Stimulated activated CD4-positive, alpha-beta T cell treated with anti-CD3 and anti-CD28 coated beads, TNF-alpha, amount 100 ng/mL, for 1 hour (primary cell): ENCODE results near the gene AGPAT2.

ENCODE experiments used
- DNase-seq, 3 donors: peaks; one replicate each; pipeline ENCODE4 v3.0.0-alpha.2; 2020; ENCODE audit warnings: low read depth in 3 of 3, low spot score in 1 of 3

Gene AGPAT2

DNA sequence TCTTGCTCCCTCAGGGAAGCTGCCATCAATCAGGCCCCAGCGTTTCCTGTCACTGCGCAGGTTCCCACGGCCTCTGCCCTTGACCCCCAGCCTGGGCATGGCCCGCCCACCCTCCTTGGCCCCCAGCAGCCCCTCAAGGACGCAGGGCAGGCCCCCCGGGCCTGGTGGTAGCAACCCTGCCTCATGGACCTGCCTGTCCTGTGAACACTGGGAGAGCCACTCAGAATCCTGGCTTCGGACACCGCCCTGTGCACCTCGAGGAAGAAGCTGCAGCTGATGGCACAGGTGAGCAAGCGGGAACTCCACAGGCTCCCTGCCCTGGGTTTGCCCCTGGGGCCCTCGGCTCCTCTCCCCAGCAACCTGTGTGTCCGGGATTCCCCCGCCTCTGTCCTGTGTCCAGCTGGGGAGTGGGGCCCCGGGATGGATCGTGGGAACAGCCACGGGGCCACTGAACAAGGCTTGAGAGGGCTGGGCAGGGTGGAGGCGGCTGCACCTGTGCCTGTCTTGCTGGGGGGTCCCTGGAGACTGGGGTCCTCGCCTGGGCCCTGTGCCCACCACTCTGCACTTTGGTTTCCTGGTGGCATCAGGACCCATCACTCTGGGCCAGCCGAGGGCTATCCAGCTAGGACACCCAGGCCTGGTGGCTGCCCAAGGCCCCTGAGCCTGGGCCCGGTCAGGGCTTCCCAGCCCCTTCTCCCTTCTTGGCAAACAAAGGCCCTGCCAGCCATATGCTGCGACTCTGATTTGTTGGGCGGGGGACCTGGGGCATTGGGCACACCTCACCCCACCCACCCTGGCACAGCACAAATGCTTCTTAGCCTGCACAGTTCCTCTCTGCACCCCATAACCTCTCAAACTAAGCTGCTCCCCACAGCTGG lies 58.0 kb downstream of the AGPAT2 start:
- no peak for DNase-seq

DNA sequence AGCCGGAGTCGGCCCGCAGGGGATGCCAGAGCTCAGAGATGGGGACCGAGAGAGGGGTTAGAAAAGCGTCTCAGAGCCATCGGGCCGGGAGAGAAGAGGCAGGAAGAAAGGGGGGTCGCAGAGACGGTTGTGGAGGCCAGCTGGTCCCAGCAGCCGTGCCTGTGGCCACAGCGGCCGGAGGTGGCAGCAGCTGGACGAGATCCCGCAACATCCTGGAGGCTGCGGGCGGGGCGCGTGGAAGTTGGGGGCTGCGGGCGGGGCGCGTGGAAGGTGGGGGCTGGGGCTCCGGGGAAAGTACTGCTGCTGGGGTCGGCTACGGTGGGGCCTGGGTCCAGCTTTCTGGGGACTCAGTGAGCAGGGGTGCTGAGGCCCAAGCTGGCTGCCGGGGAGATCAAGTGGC lies 59.0 kb downstream of the AGPAT2 start:
- DNase-seq: no peak

DNA sequence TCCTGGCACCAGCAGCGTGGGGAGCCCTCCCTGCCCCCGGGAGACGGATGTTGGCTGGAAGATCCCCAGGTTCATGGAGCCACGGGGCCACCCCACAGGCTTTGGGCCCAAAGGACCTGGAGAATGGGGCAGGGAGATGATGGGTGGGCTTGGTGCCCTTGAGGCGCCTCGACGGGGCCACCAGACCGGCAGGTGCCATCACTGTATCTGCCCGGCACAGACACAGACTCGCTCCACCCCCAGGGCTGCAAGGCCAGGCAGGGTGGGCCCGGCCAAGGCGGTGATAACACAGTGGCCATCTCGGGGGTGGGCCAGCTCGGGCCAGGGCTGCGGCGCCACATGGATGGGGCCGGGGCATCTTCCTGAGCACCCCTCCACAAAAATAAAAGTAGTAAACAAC lies 59.6 kb downstream of the AGPAT2 start:
- DNase-seq: no peak

DNA sequence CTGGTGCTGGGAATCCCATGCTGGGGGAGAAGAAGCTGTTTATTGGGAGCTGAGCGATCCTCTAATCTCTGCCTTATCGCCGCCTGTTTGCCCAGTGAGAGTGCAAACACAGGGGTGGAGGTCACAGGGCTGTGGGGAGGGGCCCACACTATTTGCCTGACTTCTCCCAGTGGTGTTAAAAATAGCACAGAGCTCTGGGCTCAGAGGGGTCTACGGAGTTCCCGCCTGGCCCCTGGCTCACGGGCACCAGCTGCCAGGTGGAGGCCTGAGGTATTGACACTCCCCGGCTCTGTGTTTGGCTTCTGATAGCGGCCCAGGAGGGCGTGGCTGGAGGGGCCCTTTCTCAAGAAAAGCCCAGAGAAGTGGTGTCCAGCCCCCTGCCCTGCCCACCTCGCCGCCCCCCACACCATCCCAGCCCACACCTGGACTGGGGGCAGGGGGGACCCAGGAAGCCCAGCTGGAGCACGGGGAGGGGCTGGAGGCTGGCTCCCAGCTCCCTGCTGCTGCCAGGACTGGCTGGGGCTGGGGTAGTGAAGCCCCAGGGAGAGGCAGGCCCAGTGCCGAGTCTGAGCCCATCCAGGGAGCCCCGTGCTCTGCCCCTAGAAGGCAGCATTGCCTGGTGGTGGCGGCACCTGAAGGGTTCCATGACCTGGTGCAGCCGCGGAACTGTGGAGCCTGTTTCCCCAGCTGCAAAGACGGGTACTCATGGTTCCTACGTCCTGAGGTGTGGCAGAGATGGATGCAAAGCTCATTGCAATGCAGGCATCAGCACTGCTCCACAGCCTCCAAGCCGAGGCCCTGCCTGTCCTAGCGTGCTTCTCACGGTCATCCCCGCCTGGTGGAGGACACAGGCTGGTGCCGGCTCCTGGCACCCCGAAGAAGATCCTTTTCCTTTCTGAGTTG lies 60.3 kb downstream of the AGPAT2 start:
- no peak for DNase-seq

DNA sequence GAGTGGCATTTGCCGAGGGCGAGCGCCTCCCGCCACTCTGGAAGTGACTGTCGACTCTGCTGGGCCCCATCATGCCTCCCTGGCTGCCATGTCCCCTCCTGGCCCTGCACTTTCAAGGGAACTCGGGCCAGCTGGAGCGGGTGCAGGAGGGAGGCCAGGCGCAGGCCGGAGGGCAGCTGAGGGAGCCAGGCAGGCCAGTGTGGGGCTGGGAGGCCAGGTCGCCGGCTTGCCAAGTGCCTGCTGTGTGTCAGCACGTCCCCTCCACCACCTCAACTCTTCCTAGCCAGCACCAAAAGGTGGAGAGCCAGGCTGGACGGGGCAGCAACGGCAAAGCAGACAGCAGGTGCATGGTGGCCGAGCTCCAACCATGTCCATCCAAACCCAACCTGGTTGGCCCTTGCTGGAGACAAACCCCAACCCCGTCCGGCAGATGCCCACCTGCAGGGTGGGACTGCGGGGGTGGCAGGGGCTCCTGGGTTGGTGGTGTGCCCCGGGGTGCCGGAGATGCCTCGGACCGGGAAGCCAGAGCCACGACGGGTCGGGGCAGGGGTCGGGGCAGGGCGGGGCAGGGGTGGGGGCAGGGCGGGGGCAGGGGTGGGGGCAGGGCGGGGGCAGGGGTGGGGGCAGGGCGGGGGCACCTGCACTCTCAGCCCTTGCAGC lies 61.1 kb downstream of the AGPAT2 start:
- no peak for DNase-seq

DNA sequence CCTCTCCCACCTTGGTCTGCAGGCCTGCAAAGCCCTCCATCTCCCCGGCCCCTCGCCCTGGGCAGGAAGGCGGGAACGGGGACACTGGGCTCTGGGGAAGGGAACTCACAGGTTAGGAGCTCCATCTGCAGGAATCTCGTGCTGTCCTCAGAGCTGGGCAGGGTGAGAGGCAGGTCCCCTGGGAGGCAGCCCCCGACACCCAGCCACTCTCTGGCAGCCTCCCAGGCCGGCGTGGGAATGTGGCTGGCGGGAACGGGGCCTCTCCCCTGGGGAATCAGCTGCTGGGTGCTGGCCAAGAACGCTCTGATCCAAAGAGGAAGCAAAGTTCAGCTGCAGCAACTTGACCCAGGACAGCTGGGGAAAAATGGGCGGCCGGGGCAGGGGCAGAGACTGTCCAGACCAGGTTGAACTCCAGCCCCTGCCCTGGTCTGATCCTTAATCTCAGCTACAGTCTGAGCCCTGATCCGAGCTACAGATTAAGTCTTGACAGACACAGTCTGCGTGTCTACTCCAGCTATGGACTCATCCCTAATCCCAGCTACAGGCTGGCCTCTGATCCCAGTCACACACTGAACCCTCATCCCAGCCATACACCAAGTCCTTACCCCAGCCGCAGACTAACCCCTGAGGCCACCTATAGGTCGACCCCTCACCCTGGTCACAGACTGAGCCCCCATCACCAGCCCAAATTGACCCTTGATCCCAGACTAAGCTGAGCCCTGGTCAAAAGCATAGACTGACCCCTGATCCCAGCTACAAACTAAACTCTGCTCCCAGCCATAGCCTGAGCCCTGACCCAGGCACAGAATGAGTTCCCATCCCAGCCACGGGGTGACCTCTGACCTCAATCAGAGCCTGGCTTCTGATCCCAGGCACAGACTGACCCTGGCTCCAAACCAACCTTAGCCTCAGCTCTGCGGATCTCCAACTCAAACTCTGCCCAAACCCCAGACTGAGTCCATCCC lies 61.9 kb downstream of the AGPAT2 start:
- no peak for DNase-seq

DNA sequence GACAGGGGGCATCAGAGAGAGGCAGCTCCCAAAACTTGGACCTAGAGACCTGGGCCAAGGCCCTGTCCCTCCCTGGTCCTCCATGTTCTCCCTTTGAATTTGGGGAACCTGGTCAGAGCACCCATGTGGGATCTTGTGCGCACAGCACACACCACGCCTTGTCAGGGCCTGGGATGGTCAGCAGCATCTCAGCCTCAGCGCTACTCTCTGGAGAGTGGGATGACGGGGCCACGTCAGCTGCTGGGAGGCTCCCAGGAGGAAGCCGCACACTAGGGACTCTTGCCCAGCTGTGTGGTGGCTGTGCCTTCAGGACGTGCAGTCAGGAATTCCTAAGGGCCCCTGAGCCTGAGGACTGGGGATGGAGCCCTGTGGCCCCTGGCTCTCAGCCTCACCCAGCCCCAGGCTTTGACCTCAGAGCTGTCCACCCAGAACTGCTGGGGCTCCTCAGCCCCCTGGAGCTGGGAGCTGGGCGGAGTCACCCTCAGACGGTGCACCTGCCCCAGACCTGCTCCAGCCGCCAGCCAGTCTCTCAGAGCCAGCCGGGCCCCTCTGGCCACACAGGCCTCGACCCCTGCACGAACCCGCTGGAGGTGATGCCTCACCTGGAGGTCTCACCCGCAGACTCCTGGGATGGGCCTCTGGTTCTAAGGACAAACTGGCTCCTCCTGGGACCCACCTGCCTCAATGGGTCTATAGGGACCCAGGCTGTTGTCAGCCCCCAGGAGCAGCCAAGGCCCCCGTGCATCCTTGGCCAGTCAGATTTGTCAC lies 62.9 kb downstream of the AGPAT2 start:
- DNase-seq: no peak

DNA sequence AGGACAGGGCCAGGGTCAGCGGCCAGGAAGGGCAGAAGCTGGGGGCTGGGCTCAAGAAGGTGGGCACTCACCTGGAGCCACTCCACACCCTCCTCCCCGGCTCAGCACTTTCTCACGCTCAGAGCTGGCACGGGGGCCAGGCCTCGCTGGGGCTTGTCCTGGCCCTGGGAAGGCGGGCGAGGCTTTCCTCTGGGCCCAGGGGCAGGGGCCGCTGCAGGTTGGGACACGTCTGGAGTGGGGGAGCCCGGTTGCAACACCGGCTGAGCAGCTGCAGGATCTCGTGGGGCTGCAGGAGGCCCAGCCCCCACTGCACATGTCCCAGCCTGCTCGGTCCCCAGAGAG lies 63.4 kb downstream of the AGPAT2 start:
- DNase-seq: no peak
